OCI-LY1 (cell line): Measurements from ENCODE around the gene PCBP3.

Experiments used
- CTCF ChIP-seq: fragments of 200-600 bp; sonication (generic), shearing (Covaris generic); IDR thresholded peaks from 2 replicates; pipeline ENCODE4 v1.5.1; 2017; ENCODE audit warnings: mild to moderate bottlenecking, antibody characterized with exemption, low read length, moderate library complexity, mixed read lengths
- EZH2 ChIP-seq: fragments of 200-600 bp; sonication (generic), shearing (Covaris generic); IDR thresholded peaks from 2 replicates; pipeline ENCODE4 v1.8.0; 2017; ENCODE audit warnings: borderline replicate concordance, mixed run types, mild to moderate bottlenecking, antibody characterized with exemption, low read length, moderate library complexity, mixed read lengths

GRCh38 chr21:45824546-45825215 lies 181.2 kb downstream of the PCBP3 start:
- no peak for TF ChIP-seq CTCF
- no peak for TF ChIP-seq EZH2
